Fibroblast of skin of scalp (primary cell): Measurements from ENCODE around the gene FGF1.
A peak's percentile ranks its signal among the peaks of the same experiment; 100 is the strongest.

ENCODE experiments used
- DNase-seq: peaks from one replicate; pipeline ENCODE4 v3.0.0-alpha.2; 2013

The FGF1 gene

GRCh38 chr5:142572006-142572405 lies 113.9 kb downstream of the FGF1 start:
- DNase-seq: no peak

GRCh38 chr5:142571371-142571770 lies 114.5 kb downstream of the FGF1 start:
- DNase-seq: no peak

- no peak for DNase-seq
These were observed 116.0 kb downstream of the FGF1 start for GRCh38 chr5:142569905-142570304.

GRCh38 chr5:142568996-142569335 lies 116.9 kb downstream of the FGF1 start:
- DNase-seq: no peak

GRCh38 chr5:142568283-142568995 lies 117.5 kb downstream of the FGF1 start:
- DNase-seq: no peak

GRCh38 chr5:142561486-142562097 lies 124.3 kb downstream of the FGF1 start:
- peak; percentile 17 for DNase-seq

GRCh38 chr5:142561029-142561428 lies 124.9 kb downstream of the FGF1 start:
- DNase-seq: no peak

GRCh38 chr5:142552107-142552506 lies 133.8 kb downstream of the FGF1 start:
- DNase-seq: no peak

GRCh38 chr5:142551338-142552067 lies 134.4 kb downstream of the FGF1 start:
- no peak for DNase-seq

GRCh38 chr5:142550471-142550870 lies 135.4 kb downstream of the FGF1 start:
- DNase-seq: no peak

- DNase-seq: no peak
These were observed 136.1 kb downstream of the FGF1 start for GRCh38 chr5:142549834-142550233.

- DNase-seq: peak; percentile 93
These were observed 137.1 kb downstream of the FGF1 start for GRCh38 chr5:142548739-142549275.

GRCh38 chr5:142547445-142548380 lies 138.2 kb downstream of the FGF1 start:
- DNase-seq: no peak

- DNase-seq: peak; percentile 92
These were observed 140.1 kb downstream of the FGF1 start for GRCh38 chr5:142545650-142546322.

- DNase-seq: peak; percentile 54
These were observed 140.8 kb downstream of the FGF1 start for GRCh38 chr5:142544946-142545649.

- DNase-seq: peak; percentile 61
These were observed 141.7 kb downstream of the FGF1 start for GRCh38 chr5:142544071-142544753.

- DNase-seq: peak; percentile 77
These were observed 143.0 kb downstream of the FGF1 start for GRCh38 chr5:142542906-142543305.
